ENCODE results near the gene HLCS. TPM values are rescaled to one million over a fixed set of nuclear protein-coding genes. Genes with fewer than 3 reads are reported as not detected.

HLCS gene
- total and polyA plus RNA-seq, 2 of the 4 experiments (the other 2 are of a cell fraction), result 10.6 to 21.0 TPM

DNA sequence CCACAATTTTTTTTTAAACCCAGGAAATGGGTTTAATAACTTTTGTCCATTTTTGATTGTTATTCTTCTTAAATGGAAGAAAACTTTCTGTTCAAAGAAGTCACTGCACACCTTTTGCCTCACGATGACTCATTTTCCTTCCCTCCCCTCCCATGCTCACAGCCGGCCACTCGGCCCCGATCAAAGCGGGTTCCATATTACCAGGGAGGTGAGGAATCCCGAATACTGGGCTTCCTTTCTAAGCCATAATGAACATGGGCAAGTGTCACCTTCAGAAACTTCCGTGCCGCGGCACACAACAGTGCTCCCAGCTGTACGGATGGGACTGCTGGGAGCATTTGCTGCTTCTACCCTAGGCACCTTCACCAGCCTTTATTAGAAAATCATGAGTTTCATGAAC, 121.4 kb downstream of the HLCS start:
- peak overlapping the region; percentile 5; the same call in 1 of the 2 replicates for H4K91ac ChIP-seq (ENCODE audit: insufficient read depth, low read depth, low read length)
- CTCF ChIA-PET, result no interaction called here
- no peak overlapping the region for H3K4me3 ChIP-seq (ENCODE audit: insufficient read depth, low read depth, low read length)
- H3K27me3 ChIP-seq (ENCODE audit: control insufficient read depth, insufficient read depth, low read length), result no peaks in the 10 kb centered on the region
- H3K14ac ChIP-seq (replicated peaks; ENCODE audit: low read depth, low read length), result no peak overlapping the region; the same call in 1 of the 2 replicates
- H3K56ac ChIP-seq (ENCODE audit: extremely low read depth, insufficient read depth, low read length), result no peak overlapping the region
- no peak overlapping the region for H4K8ac ChIP-seq (ENCODE audit: low read depth in 2 of 2, low read length in 2 of 2)
- no peak overlapping the region for H2AK9ac ChIP-seq (replicated peaks; ENCODE audit: low read depth, low read length, poor library complexity)
- POLR2A ChIA-PET (ENCODE audit: unreplicated experiment), result no interaction called here
- no peak overlapping the region for H2BK15ac ChIP-seq (ENCODE audit: low read depth, low read length)
- no peak for TF ChIP-seq FOS (IDR thresholded peaks at IDR 0.05; ENCODE audit: low read depth, low read length)
- no peak for TF ChIP-seq SMC3 (IDR thresholded peaks at IDR 0.05; ENCODE audit: low read depth, low read length)
- no peak for TF ChIP-seq POLR2A (IDR thresholded peaks at IDR 0.05; ENCODE audit: low read depth, low read length)
- no peak for TF ChIP-seq USF2 (IDR thresholded peaks at IDR 0.05; ENCODE audit: low read depth, low read length)
- H3K9ac ChIP-seq (ENCODE audit: low read depth, low read length), result no peak overlapping the region
- no peaks in the 10 kb centered on the region for H3K9me3 ChIP-seq (ENCODE audit: control insufficient read depth, insufficient read depth, low read length)
- WGBS, 2 experiments (ENCODE audit: extremely low coverage in 2 of 2, insufficient read length in 1 of 2), result 100% methylated on average over 5 of the region's 10 CpGs; no CpG with 5 or more reads in 1 of the 2 experiments
- H4K5ac ChIP-seq (ENCODE audit: low read depth, low read length), result no peak overlapping the region
- no peak overlapping the region for H2BK5ac ChIP-seq (ENCODE audit: low read depth, low read length, poor library complexity, severe bottlenecking)
- DNase-seq (no peak), ATAC-seq (ENCODE audit: low read depth) (no peak)
- dilution Hi-C loops (cut with HindIII; ENCODE audit: low sequenced_read_pairs, unreplicated experiment), result no loop called here
- H3K27ac ChIP-seq (ENCODE audit: insufficient read depth, low read length), result no peak overlapping the region
- H2BK120ac ChIP-seq (ENCODE audit: low read depth, low read length), result 0 out of 2 replicates have a peak overlapping the region, but pooled peaks have one; percentile 9
- H2AK5ac ChIP-seq (ENCODE audit: low read depth, low read length), result 0 out of 2 replicates have a peak overlapping the region, but pooled peaks have one; percentile 4
- no peak overlapping the region; the same call in 1 of the 2 replicates for H2BK20ac ChIP-seq (ENCODE audit: low read depth, low read length)
- H3K4ac ChIP-seq (ENCODE audit: low read depth, low read length), result peak overlapping the region; percentile 27; the same call in 1 of the 2 replicates
- peaks cover 18% of the 10 kb centered on the region for H3K9me1 ChIP-seq (ENCODE audit: insufficient read depth, low read length)
- H4K20me1 ChIP-seq (ENCODE audit: insufficient read depth, low read length), result peaks cover 5% of the 10 kb centered on the region; the same call in 1 of the 2 replicates
- peaks cover 16% of the 10 kb centered on the region for H3K4me1 ChIP-seq (ENCODE audit: control insufficient read depth, insufficient read depth, low read length)
- no peak overlapping the region for H2AFZ ChIP-seq (replicated peaks; ENCODE audit: low read length, poor library complexity)
- H3K23ac ChIP-seq (ENCODE audit: low read depth, low read length), result no peak overlapping the region
- H3K36me3 ChIP-seq (ENCODE audit: control insufficient read depth, insufficient read depth, low read length), result no peaks in the 10 kb centered on the region
- H3K18ac ChIP-seq (ENCODE audit: low read depth, low read length), result no peak overlapping the region
- peaks cover 0 to 25% of the 10 kb centered on the region in 2 experiments; a peak in 2 of 4 replicates for H3K79me1 ChIP-seq (ENCODE audit: low read depth in 1 of 2, low read length in 2 of 2)
- no TSS peak for BruUV-seq (replicated peaks)
- intact Hi-C loops (cut with micrococcal nuclease), result no loop called here
- in situ Hi-C loops (cut with MboI; ENCODE audit: low sequenced_read_pairs), result no loop called here
- H3K4me2 ChIP-seq (ENCODE audit: low read depth, low read length), result no peak overlapping the region

Data from IMR-90 (cell line).